Smooth muscle cell of trachea (primary cell): Measurements from ENCODE around the gene PRLH. TPM values are rescaled to one million over a fixed set of nuclear protein-coding genes. Genes with fewer than 3 reads are reported as not detected.

Source experiments
- total RNA-seq: library from RNA; depleted of rRNA; stranded (reverse); fragments of >200 nt; gene quantifications from 2 replicates; pipeline ENCODE4 v1.2.1, GENCODE V29; 2014

The PRLH gene, protein sequence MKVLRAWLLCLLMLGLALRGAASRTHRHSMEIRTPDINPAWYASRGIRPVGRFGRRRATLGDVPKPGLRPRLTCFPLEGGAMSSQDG
- not detected in 2 replicates for total RNA-seq

DNA sequence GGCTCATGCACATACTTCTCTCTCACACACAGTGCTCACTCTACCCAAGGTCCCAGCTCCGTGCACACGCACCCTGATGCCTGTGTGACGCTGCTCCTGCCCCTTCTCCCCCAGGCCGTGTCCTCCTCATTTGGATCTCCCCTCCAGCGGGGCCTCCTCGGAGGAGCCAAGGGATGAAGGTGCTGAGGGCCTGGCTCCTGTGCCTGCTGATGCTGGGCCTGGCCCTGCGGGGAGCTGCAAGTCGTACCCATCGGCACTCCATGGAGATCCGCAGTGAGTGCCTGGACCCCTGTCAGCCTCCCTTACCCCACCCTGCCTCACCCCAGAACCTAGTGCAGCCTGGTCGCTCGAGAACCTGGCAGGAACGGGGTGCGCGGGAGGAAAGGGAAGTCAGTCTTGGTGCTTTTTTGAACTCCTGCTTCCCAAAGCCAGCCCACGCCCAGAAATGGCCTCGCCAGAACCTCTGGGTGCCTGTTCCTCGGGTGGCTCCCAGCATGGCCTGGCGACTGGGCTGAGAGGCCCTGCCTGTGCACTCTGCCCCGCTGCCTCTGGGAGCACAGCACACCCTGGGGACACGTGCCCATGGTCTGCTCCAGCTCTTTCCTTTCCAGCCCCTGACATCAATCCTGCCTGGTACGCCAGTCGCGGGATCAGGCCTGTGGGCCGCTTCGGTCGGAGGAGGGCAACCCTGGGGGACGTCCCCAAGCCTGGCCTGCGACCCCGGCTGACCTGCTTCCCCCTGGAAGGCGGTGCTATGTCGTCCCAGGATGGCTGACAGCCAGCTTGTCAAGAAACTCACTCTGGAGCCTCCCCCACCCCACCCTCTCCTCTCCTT lies at the start of gene PRLH:
Gene PRLH, plus strand, starts transcription at position 174 of the 835 bp plus-strand sequence. Its CDS starts 0 bp downstream, at position 174.

DNA sequence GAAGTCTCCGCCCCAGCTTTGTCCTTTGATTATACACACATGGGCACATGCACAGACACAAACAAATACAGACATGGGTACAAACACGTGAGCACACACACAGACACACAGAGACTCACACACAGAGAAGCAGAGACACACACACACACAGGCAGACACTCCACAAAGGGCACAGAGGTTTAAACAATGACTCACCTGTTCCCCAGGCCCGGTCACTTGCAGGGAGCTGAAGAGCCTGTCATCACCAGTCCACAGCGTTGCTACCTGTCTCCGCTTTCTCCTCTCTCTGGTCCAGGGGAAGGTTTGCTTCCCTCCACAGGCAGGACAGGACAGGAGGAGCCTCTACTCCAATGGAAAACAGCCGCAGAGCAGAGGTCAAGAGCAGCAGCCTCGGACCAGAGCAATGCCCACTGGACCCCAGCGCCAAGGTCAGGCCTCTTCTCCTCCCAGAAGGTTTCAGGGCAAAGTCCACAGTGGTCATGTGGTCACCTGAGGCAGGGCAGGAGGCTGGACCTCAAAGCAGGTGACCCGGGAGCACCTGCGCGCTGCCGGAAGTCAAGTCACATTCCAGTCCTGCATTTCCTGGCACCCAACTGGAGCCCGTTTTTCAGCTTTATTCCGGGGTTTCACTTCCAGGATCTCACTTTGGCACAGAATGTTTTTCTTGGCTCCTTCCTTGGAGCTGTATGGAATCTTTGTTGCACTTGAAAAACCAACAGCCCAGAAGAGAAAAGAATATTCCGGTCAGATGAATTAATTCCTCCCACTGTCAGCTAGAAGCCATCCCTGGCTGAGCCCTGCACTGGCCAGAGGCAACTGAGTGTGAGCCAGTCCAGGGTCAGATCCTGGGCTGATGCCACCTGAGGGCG lies 24.1 kb downstream of the PRLH start, which contains the start of gene RAB17:
Gene RAB17, minus strand, starts transcription at position 463 of the 869 bp plus-strand sequence. CDS start 4,580 bp downstream, outside the sequence.

Other genes starting within 250 kb of the PRLH start
- gene COL6A3, start 152.4 kb upstream of the PRLH start, total RNA-seq = 2,183 and 3,095 TPM in 2 replicates
- gene MLPH, start 79.3 kb upstream of the PRLH start, total RNA-seq = 3.1 and 18.0 TPM in 2 replicates
- gene RAB17, start 24.2 kb downstream of the PRLH start, total RNA-seq = 0.83 TPM in 1 of 2 replicates, not detected in the other
- gene LRRFIP1, start 61.0 kb downstream of the PRLH start, total RNA-seq = 82.0 and 92.2 TPM in 2 replicates
- gene RBM44, start 232.2 kb downstream of the PRLH start, total RNA-seq = 0.17 and 0.58 TPM in 2 replicates